GM23248 (cell line): ENCODE results near the gene NUB1. TPM values are rescaled to one million over a fixed set of nuclear protein-coding genes. Genes with fewer than 3 reads are reported as not detected.

Source experiments
- DNase-seq: peaks from one replicate; pipeline ENCODE4 v3.0.0-alpha.2; 2015
- H2AFZ ChIP-seq: fragments of 200-600 bp; sonication (generic); 2 replicates; pipeline ENCODE4 v1.6.1; 2016; ENCODE audit warnings: antibody characterized with exemption
- H3F3A ChIP-seq: fragments of 200-600 bp; sonication (generic); 2 replicates; pipeline ENCODE4 v1.6.1; 2016; ENCODE audit warnings: mild to moderate bottlenecking, antibody characterized with exemption, mixed run types; ENCODE audit not compliant: insufficient read depth
- H3K27ac ChIP-seq: fragments of 200-600 bp; sonication (generic); 2 replicates; pipeline ENCODE4 v1.5.1; 2016; ENCODE audit warnings: mild to moderate bottlenecking
- H3K27me3 ChIP-seq: fragments of 200-600 bp; sonication (generic); replicated peaks from 2 replicates; pipeline ENCODE4 v1.6.1; 2016; ENCODE audit warnings: mild to moderate bottlenecking; ENCODE audit not compliant: insufficient read depth
- H3K36me3 ChIP-seq: fragments of 200-600 bp; sonication (generic); 2 replicates; pipeline ENCODE4 v1.6.1; 2016; ENCODE audit warnings: low read depth, mild to moderate bottlenecking
- H3K4me1 ChIP-seq: fragments of 200-600 bp; sonication (generic); 2 replicates; pipeline ENCODE4 v1.6.1; 2016; ENCODE audit warnings: mild to moderate bottlenecking; ENCODE audit not compliant: insufficient read depth
- H3K4me2 ChIP-seq: fragments of 200-600 bp; sonication (generic); one replicate; pipeline ENCODE4 v1.6.1; 2016; ENCODE audit warnings: mild to moderate bottlenecking; ENCODE audit not compliant: unreplicated experiment
- H3K4me3 ChIP-seq: fragments of 200-600 bp; sonication (generic); 2 replicates; pipeline ENCODE4 v1.5.1; 2016; ENCODE audit warnings: mild to moderate bottlenecking
- H3K79me2 ChIP-seq: fragments of 200-600 bp; sonication (generic); 2 replicates; pipeline ENCODE4 v1.6.1; 2016; ENCODE audit warnings: mild to moderate bottlenecking; ENCODE audit not compliant: insufficient read depth
- H3K9ac ChIP-seq: fragments of 200-600 bp; sonication (generic); 2 replicates; pipeline ENCODE4 v1.6.1; 2016; ENCODE audit warnings: mild to moderate bottlenecking
- H3K9me2 ChIP-seq: fragments of 200-600 bp; sonication (generic); 2 replicates; pipeline ENCODE4 v1.6.1; 2016; ENCODE audit warnings: mixed run types, mild to moderate bottlenecking, moderate library complexity; ENCODE audit not compliant: insufficient read depth
- H3K9me3 ChIP-seq: fragments of 200-600 bp; sonication (generic); one replicate; pipeline ENCODE4 v1.6.1; 2017; ENCODE audit warnings: low read depth
- H4K20me1 ChIP-seq: fragments of 200-600 bp; sonication (generic); 2 replicates; pipeline ENCODE4 v1.6.0; 2016; ENCODE audit not compliant: insufficient read depth
- EZH2 ChIP-seq: fragments of 200-600 bp; sonication (generic); IDR thresholded peaks from 2 replicates; pipeline ENCODE4 v1.6.1; 2018; ENCODE audit warnings: antibody characterized with exemption, mild to moderate bottlenecking; ENCODE audit not compliant: insufficient read depth, poor library complexity, severe bottlenecking
- EZH2phosphoT487 ChIP-seq: fragments of 200-600 bp; sonication (generic); IDR thresholded peaks from 2 replicates; pipeline ENCODE4 v1.6.1; 2018; ENCODE audit warnings: antibody characterized with exemption, moderate library complexity, mild to moderate bottlenecking, low read depth; ENCODE audit not compliant: insufficient read depth
- WGBS, 2 experiments: methylation state at CpG; one replicate each; pipeline ENCODE4 v1.1.6; 2015 to 2017; ENCODE audit warnings: low lambda C conversion rate in 2 of 2, low coverage in 1 of 2; ENCODE audit errors: missing lambda C conversion rate in 2 of 2; 5-methylcytosine and 5-hydroxymethylcytosine counted together
- in situ Hi-C: fragments of 300-500 bp; cut with MboI; formaldehyde crosslinking; loops from 2 replicates; pipeline ENCODE4 v1.15.0; 2020
- polyA plus RNA-seq: library from polyadenylated mRNA; unstranded; fragments of >200 nt; fragmentation: Nextera tagmentation; extraction: Ambion mirVana; gene quantifications from 2 replicates; pipeline ENCODE4 v1.2.1, GENCODE V29; 2016
- total RNA-seq: library from RNA; depleted of rRNA; stranded (reverse); fragments of >200 nt; shearing (Covaris generic); gene quantifications from 2 replicates; pipeline ENCODE4 v1.2.3, GENCODE V29; 2014

NUB1 gene
- total and polyA plus RNA-seq, 2 experiments from 2014 or later = 43.4 to 48.0 TPM

- Histone ChIP-seq H3K9me3 (no peaks in the 10 kb centered on the region), H3F3A (peaks cover 14% of the 10 kb centered on the region), H3K4me3 (no peak overlapping the region; the same call in 1 of the 2 replicates), H3K27me3 (peaks cover 24% of the 10 kb centered on the region), H3K4me2 (peak overlapping the region; percentile 34), H4K20me1 (no peaks in the 10 kb centered on the region), H3K4me1 (peaks cover 13% of the 10 kb centered on the region), H3K27ac (no peak overlapping the region), H3K9ac (no peak overlapping the region), H2AFZ (0 out of 2 replicates have a peak overlapping the region, but pooled peaks have one; percentile 43), H3K9me2 (no peaks in the 10 kb centered on the region), H3K36me3 (no peaks in the 10 kb centered on the region), H3K79me2 (no peaks in the 10 kb centered on the region)
- TF ChIP-seq EZH2 (no peak), EZH2phosphoT487 (no peak)
- 20 to 21% methylated on average over 7 of the region's 7 CpGs for WGBS, 2 experiments
- in situ Hi-C loops = no loop called here
- DNase-seq = peak; percentile 30
Measured at GRCh38 chr7:151304856-151305255, 36.8 kb upstream of the NUB1 start.

- Histone ChIP-seq H2AFZ (no peak overlapping the region), H3K9me2 (no peaks in the 10 kb centered on the region), H3K79me2 (no peaks in the 10 kb centered on the region), H4K20me1 (no peaks in the 10 kb centered on the region), H3K4me2 (no peak overlapping the region), H3K4me3 (no peak overlapping the region), H3F3A (peaks cover 29% of the 10 kb centered on the region), H3K4me1 (peaks cover 13% of the 10 kb centered on the region), H3K36me3 (no peaks in the 10 kb centered on the region), H3K9ac (no peak overlapping the region), H3K27me3 (peaks cover 17% of the 10 kb centered on the region), H3K9me3 (no peaks in the 10 kb centered on the region), H3K27ac (no peak overlapping the region)
- 80 to 82% methylated on average over 8 of the region's 8 CpGs for WGBS, 2 experiments
- DNase-seq = no peak
- TF ChIP-seq EZH2phosphoT487 (no peak), EZH2 (no peak)
- in situ Hi-C loops = no loop called here
Measured at GRCh38 chr7:151306374-151306773, 35.2 kb upstream of the NUB1 start.

GRCh38 chr7:151306860-151307259 is 34.8 kb upstream of the NUB1 start:
- WGBS, 2 experiments = 85 to 87% methylated on average over 3 of the region's 3 CpGs
- in situ Hi-C loops = no loop called here

GRCh38 chr7:151307536-151307935 is 34.1 kb upstream of the NUB1 start:
- no peak overlapping the region for H3K4me2 ChIP-seq
- no peak overlapping the region for H3K27ac ChIP-seq
- WGBS, 2 experiments = 77% methylated on average over 7 of the region's 7 CpGs
- peaks cover 33% of the 10 kb centered on the region for H3F3A ChIP-seq
- peaks cover 6% of the 10 kb centered on the region; the same call in 1 of the 2 replicates for H3K27me3 ChIP-seq
- H4K20me1 ChIP-seq = no peaks in the 10 kb centered on the region
- H3K79me2 ChIP-seq = no peaks in the 10 kb centered on the region
- H2AFZ ChIP-seq = no peak overlapping the region
- H3K9ac ChIP-seq = no peak overlapping the region
- TF ChIP-seq EZH2 = no peak
- no peak for TF ChIP-seq EZH2phosphoT487
- H3K9me2 ChIP-seq = no peaks in the 10 kb centered on the region
- H3K4me1 ChIP-seq = peaks cover 13% of the 10 kb centered on the region
- H3K9me3 ChIP-seq = no peaks in the 10 kb centered on the region
- no peaks in the 10 kb centered on the region for H3K36me3 ChIP-seq
- no peak overlapping the region for H3K4me3 ChIP-seq
- no peak for DNase-seq
- in situ Hi-C loops = no loop called here

More at GRCh38 chr7:151306860-151307259, 34.8 kb upstream of the NUB1 start:
- Histone ChIP-seq H3K27ac (no peak overlapping the region), H3K9ac (no peak overlapping the region), H3K9me3 (no peaks in the 10 kb centered on the region), H3K4me1 (peaks cover 13% of the 10 kb centered on the region), H3K27me3 (peaks cover 12% of the 10 kb centered on the region), H4K20me1 (no peaks in the 10 kb centered on the region), H3K79me2 (no peaks in the 10 kb centered on the region), H3K9me2 (no peaks in the 10 kb centered on the region), H3K4me2 (no peak overlapping the region), H3F3A (peaks cover 33% of the 10 kb centered on the region), H3K4me3 (no peak overlapping the region), H2AFZ (no peak overlapping the region), H3K36me3 (no peaks in the 10 kb centered on the region)
- TF ChIP-seq EZH2phosphoT487 (no peak), EZH2 (no peak)
- no peak for DNase-seq

- no peak for DNase-seq
- 65 to 68% methylated on average over 6 of the region's 6 CpGs for WGBS, 2 experiments
- Histone ChIP-seq H3K27ac (no peak overlapping the region), H3F3A (peaks cover 33% of the 10 kb centered on the region), H3K9ac (no peak overlapping the region), H3K9me2 (no peaks in the 10 kb centered on the region), H3K4me2 (no peak overlapping the region), H3K4me3 (no peak overlapping the region), H3K79me2 (no peaks in the 10 kb centered on the region), H2AFZ (no peak overlapping the region), H4K20me1 (no peaks in the 10 kb centered on the region), H3K9me3 (no peaks in the 10 kb centered on the region), H3K36me3 (no peaks in the 10 kb centered on the region), H3K27me3 (peaks cover 3% of the 10 kb centered on the region; the same call in 1 of the 2 replicates), H3K4me1 (peaks cover 13% of the 10 kb centered on the region)
- in situ Hi-C loops = no loop called here
- no peak for TF ChIP-seq EZH2
- no peak for TF ChIP-seq EZH2phosphoT487
Measured at GRCh38 chr7:151308256-151308655, 33.4 kb upstream of the NUB1 start.
